Urothelium cell line (cell line): ENCODE measurements around the gene TRIM23.
"Not testable (repeated sequence)": the region's sequence is repeated elsewhere in the genome, so short reads cannot be mapped to it uniquely, and the experiment has no call there.

Source experiments
- DNase-seq: peaks from one replicate; pipeline ENCODE4 v3.0.0; 2011; ENCODE audit warnings: low spot score, mixed read lengths
- FAIRE-seq: peaks from 2 replicates; lab custom pipeline; 2011; peaks lifted over from hg19 to GRCh38; lab: Jason Lieb, UNC

Gene TRIM23

DNA sequence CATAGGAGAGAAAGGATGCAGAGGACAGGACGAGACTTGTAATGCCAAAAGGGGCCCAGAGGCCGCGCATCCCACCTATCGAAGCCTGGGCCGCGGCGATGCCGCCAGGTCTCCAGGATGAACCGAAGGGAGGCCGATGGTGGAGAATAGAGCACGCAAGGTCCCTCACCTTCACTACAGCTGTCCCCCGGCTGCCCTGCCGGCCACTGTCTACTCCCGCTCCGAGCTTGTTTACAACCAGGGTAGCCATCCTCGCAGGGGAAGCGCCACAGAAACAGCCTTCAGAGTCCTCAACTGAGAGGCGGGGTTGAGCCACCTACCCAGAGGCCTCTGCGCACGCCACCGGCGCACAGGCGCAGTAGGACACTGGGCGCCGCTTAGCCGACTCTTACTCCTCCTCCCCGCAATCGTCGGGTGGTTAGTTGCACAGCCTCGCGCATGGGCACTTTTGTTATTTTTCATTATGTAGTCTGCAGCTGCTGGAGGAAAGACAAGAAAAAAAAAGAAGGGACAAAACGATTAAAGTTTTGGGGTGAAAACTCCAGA lies at the start of gene TRIM23:
Gene TRIM23 (minus strand): TSS at position 309 of the 546 bp plus-strand sequence. CDS start 59 bp downstream, at position 250.
- FAIRE-seq (no peak), DNase-seq (peak; percentile 94)

DNA sequence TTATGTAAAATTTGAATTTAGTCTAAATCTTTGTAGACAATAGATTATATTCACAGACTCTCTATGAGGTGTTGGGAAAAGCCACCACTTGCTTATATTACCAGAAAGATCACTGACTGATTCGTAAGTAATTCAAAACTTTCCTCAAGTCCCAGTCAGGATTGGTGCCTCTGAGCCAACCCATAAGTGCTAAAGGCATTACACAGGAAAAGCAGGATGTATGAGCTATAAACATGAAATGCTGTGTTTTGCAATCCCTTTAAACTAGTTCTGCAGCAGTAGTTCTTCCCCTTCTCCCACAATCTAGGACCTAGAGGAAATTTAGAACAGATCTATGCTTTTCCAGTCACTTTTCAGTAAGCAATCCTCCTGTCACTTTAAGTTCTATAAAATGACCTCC lies 48.7 kb upstream of the TRIM23 start:
- DNase-seq (no peak), FAIRE-seq (no peak)

DNA sequence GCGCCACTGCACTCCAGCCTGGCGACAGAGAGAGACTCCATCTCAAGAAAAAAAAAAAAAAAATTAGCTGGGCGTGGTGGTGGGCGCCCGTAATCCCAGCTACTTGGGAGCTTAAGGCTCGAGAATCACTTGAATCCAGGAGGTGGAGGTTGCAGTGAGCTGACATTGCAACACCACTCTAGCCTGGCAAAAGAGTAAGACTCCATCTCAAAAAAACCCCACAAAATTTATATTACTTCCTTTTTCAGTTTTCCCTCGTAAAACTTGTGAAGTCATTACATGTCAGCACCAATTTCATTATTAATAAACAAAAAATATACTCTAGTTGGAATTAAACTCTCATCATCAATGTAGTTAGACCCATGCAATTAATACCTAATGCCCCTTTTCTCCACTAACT lies 44.6 kb upstream of the TRIM23 start:
- DNase-seq, result no peak
- FAIRE-seq, result no peak

DNA sequence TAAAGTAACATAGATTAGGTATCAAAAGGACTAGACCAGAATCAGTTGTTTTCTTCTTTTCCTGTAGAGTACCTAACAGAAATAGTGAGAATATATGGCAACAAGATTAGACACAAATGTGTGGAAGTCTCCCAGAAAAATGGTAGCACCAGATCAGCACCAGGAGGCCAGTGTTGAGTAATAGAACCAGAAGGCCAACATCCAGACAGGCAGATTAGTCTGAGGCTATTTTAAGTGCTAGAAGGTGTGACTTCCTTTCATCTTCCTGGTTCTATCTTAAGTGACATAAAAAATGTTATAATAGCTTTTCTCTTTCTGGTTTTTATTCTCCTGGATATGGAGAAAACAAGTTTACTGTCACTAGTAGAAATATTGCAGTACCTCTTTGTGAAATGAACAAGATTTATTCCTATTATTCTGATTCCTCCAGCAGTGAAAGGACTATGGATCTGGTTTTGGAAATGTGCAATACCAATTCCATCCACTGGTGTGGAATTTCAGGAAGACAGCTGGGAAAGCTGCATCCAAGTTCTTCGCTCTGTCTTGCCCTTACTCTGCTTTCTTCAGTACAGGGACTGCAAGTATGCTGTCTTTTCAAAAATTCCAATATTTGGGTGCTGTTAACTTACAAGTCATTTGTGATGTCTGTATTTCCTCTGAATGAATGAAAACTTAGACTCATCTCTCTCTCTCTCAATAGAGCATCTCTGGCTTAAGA lies 39.8 kb upstream of the TRIM23 start:
- FAIRE-seq (no peak), DNase-seq (peak; percentile 39)

DNA sequence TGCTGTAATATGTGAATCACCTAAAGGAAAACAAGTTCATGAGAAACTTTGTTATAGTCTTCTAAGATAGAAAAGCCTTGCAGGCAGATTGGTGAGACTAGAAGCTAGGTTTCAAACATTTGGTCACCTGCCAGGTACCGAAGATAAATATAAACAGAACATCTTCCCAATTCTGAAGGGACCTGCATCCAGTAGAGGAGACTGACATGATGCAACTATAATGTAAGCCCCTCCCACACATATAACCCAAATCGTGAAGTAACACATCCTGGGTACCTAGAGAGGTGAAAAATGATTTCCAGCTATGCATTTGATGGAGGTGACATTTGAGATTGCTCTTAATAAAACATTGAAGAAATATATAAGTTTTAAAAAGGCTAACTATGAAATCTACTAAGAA lies 30.6 kb upstream of the TRIM23 start:
- FAIRE-seq (no peak), DNase-seq (no peak)

DNA sequence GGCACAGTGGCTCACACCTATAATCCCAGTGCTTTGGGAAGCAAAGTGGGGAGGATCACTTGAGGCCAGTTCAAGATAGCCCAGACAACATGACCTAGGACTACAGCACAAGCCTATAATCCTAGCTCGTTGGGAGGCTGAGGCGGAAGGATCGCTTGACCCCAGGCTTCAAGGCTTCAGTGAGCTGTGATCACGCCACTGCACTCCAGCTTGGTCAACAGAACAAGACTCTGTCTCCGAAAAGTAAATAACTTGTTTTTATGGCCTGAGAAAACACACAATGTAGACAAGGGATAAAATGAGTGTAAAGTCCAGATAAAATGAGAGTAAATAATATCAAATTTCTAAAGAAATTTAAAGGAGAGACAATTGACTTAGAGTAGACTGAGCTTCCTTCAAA lies 27.0 kb upstream of the TRIM23 start:
- no peak for DNase-seq
- FAIRE-seq, result no peak

DNA sequence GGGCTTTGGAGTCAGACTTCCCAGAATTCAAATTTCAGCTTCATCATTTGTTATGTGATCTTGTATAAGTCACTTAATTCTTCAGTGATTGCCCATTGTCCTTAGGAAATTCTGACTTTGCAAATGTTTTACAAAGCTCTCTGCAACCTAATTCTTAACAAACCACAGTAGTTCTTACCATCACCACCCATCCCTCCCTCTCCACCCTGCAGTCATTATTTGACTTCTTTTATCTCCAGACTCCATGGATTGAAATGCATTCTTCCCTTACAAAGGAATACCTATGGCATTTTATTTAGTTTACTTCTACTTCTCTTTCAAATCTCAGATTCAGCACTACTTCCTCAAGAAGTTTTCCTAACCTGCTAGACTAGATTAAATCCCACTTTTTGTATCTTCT lies 23.8 kb upstream of the TRIM23 start:
- DNase-seq, result no peak
- FAIRE-seq, result no peak

DNA sequence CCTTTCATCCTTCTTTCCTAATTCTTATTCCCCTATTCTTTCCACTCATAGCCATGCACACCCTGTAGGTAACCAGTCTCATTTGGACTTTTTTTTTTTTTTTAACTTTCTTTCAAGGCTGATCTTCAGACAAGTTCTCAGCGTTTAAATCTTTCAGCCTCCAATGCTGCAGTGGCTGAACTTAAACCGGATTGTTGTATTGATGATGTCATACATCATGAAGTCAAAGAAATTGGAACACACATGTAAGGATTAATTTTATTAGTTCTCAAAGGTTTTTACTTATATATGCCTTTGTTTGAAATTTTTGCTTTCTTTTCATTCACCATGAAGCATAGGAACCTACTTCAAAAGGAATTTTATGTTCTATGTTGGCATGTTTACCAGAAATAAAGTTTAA lies 22.8 kb upstream of the TRIM23 start:
- DNase-seq (no peak), FAIRE-seq (no peak)

DNA sequence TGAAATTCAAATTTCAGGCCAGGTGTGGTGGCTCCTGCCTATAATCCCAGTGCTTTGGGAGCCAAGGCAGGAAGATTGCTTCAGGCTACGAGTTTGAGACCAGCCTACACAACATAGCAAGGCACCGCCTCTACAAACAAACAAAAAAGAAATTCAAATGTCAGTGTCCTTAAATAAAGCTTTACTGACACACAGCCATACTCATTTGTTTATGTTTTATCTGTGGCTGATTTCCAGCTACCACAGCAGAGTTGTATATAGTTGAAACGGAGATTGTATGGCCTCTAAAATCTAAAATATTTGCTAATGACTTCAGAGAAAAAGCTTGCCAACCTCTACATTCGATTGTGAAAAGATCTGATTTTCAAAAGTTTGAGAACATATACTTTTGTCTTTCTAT lies 16.1 kb upstream of the TRIM23 start:
- no peak for DNase-seq
- no peak for FAIRE-seq

DNA sequence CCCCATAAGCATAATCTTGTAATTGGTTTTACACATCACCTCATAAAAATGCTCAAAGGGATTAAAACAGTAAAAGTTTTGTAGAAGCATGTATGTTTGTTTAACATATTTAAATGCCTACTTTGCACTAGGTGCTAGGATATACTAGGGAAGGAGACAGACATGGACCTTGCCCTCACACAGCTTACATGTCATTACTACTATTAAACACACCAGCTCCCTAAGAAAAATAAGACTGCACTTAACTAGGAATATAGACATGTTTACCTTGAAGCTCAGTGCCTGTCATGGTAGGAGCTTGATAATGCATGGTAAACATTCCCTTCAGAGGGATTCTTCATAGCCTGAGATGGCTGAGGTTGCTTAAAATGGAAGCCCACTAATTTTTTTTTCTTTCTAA lies 6.8 kb upstream of the TRIM23 start:
- no peak for FAIRE-seq
- DNase-seq, result no peak

DNA sequence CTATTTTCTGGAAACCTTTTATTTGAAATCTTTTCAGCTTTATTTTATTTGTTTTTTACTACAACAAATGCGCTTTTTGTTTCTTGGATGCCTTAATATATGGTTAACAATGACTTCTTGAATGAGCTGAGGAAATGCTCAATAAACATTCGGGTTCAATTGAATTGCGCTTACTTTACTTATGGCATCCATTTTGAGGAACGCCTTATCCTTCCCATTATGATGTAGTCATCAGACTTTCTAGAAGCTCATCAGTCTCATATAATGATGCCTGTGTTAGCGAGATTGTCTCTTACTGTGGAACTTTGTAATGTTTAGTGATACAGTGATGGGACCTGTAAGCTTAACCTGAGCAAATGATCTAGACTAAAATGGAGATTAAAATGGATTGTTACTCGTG lies 1.6 kb upstream of the TRIM23 start:
- no peak for FAIRE-seq
- no peak for DNase-seq

DNA sequence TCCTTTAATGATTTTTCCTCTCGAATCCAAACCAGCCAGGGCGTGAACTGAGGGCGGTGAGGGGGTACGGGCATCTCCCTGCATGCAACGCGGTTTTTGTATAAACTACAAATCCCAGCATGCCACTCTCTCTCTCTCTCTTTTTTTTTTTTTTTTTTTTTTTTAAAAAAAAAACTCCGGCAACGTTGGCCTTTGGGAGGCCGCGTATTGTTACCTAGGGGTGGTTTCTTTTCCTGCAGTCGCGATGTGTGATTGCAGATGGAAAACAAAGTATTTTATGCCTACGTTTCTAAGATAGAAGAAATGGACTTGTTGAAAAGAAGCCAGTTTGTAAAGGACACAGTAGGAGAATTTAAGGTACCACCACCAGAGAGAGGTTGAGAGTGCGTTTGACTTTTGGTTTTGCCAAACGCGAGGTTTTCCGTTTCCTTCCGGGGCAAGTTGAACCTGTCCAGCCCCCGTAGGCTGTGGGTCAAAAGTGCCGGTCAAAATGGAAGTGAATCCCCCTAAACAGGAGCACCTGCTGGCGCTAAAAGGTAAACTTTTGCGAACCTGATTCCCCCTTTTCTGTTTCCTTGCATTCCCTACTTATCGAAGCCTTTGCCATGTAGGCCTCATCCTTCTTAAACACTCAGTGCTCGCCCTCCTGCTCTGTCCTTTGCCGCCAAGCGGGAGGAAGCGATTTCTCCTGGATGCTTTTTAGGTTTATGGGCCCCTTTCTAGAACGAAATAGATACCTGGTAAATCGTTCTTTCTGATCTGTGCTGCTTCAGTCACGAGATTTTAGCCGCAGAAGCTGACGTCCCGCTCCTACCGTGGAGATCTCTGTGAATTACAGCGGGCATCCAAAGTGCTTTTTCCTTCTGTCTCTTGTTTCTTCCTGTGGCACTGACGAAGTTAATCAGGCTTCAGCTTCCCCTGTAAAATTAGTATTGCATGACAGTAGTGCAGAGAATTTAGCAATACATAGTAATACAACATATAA lies 730 bp upstream of the TRIM23 start, which contains the start of the genes SHLD3 and TRAPPC13:
Gene SHLD3 (plus strand): TSS at position 457 of the 985 bp plus-strand sequence. CDS start 4,561 bp downstream, outside the sequence.
Gene TRAPPC13 (plus strand): TSS at position 457 of the 985 bp plus-strand sequence. CDS start 34 bp downstream, at position 491.
- peak; percentile 85 for DNase-seq
- no peak for FAIRE-seq

DNA sequence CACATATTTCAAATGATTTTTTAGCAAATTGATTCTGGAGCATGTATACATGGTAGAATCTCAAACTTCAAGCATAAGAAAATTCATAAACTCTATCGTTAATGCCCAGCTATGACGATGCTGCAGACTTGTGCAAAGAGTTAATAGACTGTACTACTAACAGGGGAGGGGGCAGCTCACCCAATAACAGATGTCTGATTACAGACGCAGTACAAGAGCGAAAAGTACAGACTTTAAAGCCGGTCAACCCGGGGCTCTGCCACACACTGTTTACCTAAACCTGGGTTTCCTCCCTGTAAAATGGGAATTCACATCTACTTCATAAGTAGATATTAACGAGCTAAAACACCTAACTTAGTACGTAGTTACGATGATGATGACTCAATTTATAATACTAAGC lies 651 bp downstream of the TRIM23 start:
- no peak for FAIRE-seq
- no peak for DNase-seq

DNA sequence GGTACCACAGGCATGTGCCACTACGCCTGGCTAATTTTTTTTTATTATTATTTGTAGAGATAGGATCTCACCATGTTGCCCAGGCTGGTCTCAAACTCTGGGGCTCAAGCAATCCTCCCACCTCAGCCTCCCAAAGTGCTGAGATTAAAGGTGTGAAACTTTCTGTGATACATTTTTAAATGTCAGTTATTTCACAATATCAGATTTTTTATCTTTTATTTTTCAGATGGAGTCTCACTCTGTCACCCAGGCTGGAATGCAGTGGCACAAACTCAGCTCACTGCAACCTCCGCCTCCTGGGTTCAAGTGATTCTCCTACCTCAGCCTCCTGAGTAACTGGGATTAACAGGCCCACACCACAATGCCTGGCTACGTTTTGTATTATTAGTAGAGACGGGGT lies 2.2 kb downstream of the TRIM23 start:
- FAIRE-seq, DNase-seq: not testable (repeated sequence)

DNA sequence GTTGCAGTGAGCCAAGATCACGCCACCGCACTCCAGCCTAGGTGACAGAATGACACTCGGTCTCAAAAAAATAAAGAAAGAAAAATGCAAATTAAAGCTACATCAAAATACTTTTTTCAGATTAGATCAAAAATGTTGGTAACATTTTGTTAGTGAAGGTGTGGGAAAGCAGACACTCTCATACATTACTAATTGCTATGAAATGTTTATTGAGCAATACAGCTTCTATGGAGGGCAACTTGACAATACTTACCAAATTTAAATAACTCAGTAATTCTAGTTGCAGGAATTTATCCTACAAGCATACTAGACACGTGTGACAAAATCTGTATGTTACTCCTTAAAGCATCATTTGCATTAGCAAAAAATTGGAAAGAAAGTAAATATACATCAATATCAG lies 4.1 kb downstream of the TRIM23 start:
- DNase-seq (no peak), FAIRE-seq (no peak)

DNA sequence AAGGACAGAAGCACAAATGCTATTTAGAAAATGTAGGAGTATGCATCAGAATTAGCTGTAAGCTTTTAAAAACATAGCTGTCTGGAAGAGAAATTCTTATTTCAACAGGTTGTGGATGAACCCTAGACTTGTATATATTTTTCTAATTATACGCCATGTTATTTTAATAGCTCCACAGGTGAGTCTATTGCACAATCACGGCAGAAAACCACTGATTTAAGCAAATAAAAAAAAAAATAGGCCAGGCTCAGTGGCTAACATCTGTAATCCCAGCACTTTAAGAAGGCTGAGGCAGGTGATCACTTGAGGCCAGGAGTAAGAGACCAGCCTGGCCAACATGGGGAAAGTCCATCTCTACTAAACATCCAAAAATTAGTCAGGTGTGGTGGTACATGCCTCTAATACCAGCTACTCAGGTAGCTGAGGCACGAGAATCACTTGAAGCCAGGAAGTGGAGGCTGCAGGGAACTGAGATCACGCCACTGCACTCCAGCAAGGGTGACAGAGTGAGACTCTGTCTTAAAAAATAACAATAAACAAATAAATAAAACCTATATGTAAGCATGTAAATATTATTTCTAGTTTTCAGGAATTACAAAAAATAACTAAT lies 11.7 kb downstream of the TRIM23 start:
- no peak for FAIRE-seq
- no peak for DNase-seq

DNA sequence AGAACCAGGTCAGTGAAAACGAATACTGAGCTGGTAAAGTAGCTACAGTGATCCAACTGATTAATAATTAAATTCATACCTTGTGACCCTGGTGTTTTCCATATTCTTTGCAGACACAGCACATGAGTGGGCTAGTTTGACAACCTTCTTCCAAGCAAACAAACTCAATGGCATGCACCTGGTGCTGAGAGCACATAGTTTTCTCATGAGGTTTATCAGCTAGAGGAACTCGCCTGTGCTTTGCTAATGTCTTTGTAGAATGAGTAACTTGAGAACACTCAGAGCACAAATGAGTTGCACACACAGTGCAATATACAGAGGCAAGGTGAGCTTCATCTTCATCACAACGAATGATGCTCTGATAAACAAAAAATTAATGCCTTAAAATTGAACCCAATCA lies 12.6 kb downstream of the TRIM23 start:
- DNase-seq (no peak), FAIRE-seq (no peak)

DNA sequence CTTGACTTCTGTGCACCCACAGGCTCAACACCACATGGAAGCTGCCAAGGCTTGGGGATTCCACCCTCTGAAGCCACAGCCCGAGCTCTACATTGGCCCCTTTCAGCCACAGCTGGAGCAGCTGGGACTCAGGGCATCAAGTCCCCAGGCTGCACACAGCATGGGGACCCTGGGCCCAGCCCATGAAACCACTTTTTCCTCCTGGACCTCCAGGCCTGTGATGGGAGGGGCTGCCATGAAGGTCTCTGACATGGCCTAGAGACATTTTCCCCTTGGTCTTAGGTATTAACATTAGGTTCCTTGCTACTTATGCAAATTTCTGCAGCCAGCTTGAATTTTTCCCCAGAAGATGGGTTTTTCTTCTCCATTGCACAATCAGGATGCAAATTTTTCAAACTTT lies 22.4 kb downstream of the TRIM23 start:
- DNase-seq, FAIRE-seq: not testable (repeated sequence)

DNA sequence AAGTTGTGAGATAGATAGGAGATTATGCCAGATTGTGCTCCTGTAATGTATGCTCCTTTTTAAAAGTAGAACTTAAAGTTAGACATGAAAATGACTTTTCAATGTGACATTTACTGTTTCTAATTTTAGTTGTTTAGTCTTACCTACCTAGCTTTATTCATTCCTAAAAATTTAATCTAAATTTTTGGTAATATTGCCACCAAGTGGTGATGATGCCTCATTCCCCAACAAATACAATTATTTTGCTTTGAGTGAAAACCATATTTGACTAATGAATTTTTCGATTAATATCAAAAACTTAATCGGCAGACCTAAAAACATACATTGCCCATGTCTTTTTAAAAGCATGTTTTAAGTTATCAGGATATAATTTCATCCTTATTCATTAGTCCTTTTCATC lies 35.4 kb downstream of the TRIM23 start:
- FAIRE-seq (no peak), DNase-seq (no peak)

DNA sequence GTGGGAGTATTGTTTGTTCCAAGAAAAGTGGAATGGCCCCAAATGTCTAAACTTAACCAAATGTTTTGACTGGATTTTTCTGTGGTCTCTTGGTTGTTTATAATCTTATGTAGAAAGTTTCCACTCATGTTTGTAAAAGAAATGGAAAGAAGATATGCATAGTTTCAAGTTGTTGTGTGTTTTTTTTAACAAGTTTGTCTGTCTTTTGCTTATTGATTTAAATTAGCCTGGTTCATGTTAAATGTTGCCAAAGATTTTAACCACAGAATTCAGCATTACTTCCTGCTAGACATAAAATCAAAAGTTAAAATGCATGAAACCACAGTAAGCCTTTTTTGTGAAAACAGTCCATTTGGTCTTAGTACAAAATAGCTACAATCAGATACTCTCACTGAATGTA lies 47.0 kb downstream of the TRIM23 start:
- no peak for DNase-seq
- no peak for FAIRE-seq
